Esophagus muscularis mucosa (tissue), 4 donors: ENCODE results near the gene RIT1. TPM values are rescaled to one million over a fixed set of nuclear protein-coding genes. Genes with fewer than 3 reads are reported as not detected.

Experiments
- DNase-seq: peaks from one replicate; pipeline ENCODE4 v3.0.0-alpha.2; 2017; ENCODE audit errors: extremely low spot score
- H3K27ac ChIP-seq, 4 donors: fragments of 200-600 bp; sonication (generic); replicated peaks in 1 of 4; 1 replicate in 3 of 4; 2 replicates in 1 of 4; pipeline ENCODE4 v1.5.1; 2016 to 2019; ENCODE audit warnings: mild to moderate bottlenecking in 1 of 4
- H3K27me3 ChIP-seq, 4 donors: fragments of 200-600 bp; sonication (generic); one replicate each; pipeline versions ENCODE4 v1.5.1 to v1.6.0; 2016 to 2019
- H3K36me3 ChIP-seq, 4 donors: fragments of 200-600 bp; sonication (generic); one replicate each; pipeline ENCODE4 v1.5.1; 2016 to 2019
- H3K4me1 ChIP-seq, 4 donors: fragments of 200-600 bp; sonication (generic); one replicate each; pipeline ENCODE4 v1.5.1; 2016 to 2019
- H3K4me3 ChIP-seq, 4 donors: fragments of 200-600 bp; sonication (generic); 1 replicate in 2 of 4; 2 replicates in 2 of 4; pipeline ENCODE4 v1.5.1; 2016 to 2019; ENCODE audit warnings: mild to moderate bottlenecking in 4 of 4, moderate library complexity in 1 of 4
- H3K9me3 ChIP-seq, 4 donors: fragments of 200-600 bp; sonication (generic); 1 replicate in 3 of 4; 2 replicates in 1 of 4; pipeline ENCODE4 v1.5.1; 2016 to 2019
- EP300 ChIP-seq: sonication (generic); formaldehyde crosslinking; IDR thresholded peaks from one replicate; pipeline ENCODE4 v1.6.1; 2017; ENCODE audit warnings: antibody characterized with exemption
- POLR2A ChIP-seq: fragments of 450-650 bp; IDR thresholded peaks from one replicate; pipeline ENCODE4 v1.6.1; 2017; ENCODE audit warnings: antibody characterized with exemption, moderate library complexity, mild to moderate bottlenecking, low read depth
- POLR2AphosphoS5 ChIP-seq, 2 donors: sonication (generic); formaldehyde crosslinking; IDR thresholded peaks; one replicate each; pipeline ENCODE4 v1.6.1; 2017; ENCODE audit warnings: antibody characterized with exemption in 2 of 2
- WGBS: methylation state at CpG from one replicate; pipeline ENCODE4 v1.1.5; 2018; 5-methylcytosine and 5-hydroxymethylcytosine counted together
- intact Hi-C: fragments of 100-400 bp; cut with DNase I; formaldehyde crosslinking; loops from one replicate; pipeline ENCODE4 v1.15.1; 2023
- total RNA-seq, 4 donors: library from RNA; depleted of rRNA; stranded (reverse); fragments of >200 nt; gene quantifications; one replicate each; pipeline versions ENCODE4 v1.1.0 to v1.2.1, GENCODE V29; 2016
- TF ChIP-seq, protein P1 (sequence below), 3 experiments: fragments of 200-600 bp in 2 of 3; fragments of 450-650 bp in 1 of 3; sonication (generic) in 2 of 3; IDR thresholded peaks; one replicate each; pipeline ENCODE4 v1.5.1; 2017 to 2019; ENCODE audit warnings: antibody characterized with exemption in 3 of 3, mild to moderate bottlenecking in 2 of 3, moderate library complexity in 1 of 3

RIT1 gene, protein sequence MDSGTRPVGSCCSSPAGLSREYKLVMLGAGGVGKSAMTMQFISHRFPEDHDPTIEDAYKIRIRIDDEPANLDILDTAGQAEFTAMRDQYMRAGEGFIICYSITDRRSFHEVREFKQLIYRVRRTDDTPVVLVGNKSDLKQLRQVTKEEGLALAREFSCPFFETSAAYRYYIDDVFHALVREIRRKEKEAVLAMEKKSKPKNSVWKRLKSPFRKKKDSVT
- 10 to 100 TPM; 23.0 to 36.8 (median 32.3) TPM for total RNA-seq

DNA sequence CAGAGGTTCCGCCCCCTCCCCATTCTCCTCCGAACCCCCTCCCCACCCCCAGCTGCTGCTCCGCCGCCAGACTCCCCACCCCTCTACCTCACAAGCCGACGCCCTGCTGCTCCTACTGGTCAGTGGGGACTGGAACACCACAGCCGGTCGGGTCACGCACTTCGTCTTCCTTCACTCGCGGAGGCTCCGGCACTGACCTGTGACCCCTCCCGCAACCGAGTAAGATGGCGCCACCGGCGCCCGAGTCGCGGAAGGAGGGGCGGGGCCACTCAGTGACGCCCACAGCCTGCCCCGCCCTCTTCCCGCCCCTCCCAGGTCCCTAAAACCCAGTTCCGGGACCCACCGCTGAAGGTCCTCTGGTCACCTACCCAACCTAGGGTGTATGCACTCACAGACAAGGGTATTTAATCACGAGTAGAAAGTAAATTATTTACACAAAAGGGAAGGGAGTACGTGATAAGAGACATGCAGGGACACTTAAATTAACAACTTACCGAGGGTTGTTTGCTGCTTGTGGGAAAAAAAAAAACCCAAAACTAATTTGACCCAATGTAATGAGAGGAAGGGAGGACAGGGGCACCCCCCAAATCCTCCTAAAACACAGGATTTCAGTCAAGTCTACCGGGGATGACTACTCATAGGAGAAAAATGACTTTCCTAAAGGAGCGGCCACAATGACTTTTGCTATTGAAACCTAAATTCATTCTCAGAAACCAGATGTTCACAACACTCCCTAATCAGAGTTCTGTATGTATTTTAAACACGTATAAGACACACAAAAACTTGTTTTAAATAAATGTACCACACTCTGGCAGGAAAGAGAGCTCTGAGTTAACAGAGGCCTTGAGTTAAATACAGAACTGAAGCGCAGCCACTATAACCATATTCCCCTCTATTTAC lies at the start of gene RIT1:
Gene RIT1, minus strand, starts transcription at position 194 of the 900 bp plus-strand sequence. CDS start 588 bp downstream, outside the sequence.
- Histone ChIP-seq H3K4me1 (peaks cover 19 to 38% (median 31%) of the 10 kb centered on the region in 4 donors), H3K27me3 (no peaks in the 10 kb centered on the region), H3K27ac (peak within 1 kb of the TSS; percentile 90 to 98 (median 92)), H3K4me3 (peak within 1 kb of the TSS; percentile 66 to 90 (median 84)), H3K36me3 (peaks cover 48 to 77% (median 76%) of the 10 kb centered on the region in 4 donors), H3K9me3 (no peaks in the 10 kb centered on the region)
- 19% methylated on average over 9 of the region's 34 CpGs for WGBS
- TF ChIP-seq POLR2A (peak; percentile 43), POLR2AphosphoS5 (IDR thresholded peaks at IDR 0.05) (peak; percentile 82 to 92), EP300 (no peak)
- TF ChIP-seq, protein P1, sequence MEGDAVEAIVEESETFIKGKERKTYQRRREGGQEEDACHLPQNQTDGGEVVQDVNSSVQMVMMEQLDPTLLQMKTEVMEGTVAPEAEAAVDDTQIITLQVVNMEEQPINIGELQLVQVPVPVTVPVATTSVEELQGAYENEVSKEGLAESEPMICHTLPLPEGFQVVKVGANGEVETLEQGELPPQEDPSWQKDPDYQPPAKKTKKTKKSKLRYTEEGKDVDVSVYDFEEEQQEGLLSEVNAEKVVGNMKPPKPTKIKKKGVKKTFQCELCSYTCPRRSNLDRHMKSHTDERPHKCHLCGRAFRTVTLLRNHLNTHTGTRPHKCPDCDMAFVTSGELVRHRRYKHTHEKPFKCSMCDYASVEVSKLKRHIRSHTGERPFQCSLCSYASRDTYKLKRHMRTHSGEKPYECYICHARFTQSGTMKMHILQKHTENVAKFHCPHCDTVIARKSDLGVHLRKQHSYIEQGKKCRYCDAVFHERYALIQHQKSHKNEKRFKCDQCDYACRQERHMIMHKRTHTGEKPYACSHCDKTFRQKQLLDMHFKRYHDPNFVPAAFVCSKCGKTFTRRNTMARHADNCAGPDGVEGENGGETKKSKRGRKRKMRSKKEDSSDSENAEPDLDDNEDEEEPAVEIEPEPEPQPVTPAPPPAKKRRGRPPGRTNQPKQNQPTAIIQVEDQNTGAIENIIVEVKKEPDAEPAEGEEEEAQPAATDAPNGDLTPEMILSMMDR (IDR thresholded peaks at IDR 0.05), result peak in 2 of 3 experiments; percentile 29 to 42
- peak; percentile 94 for DNase-seq
- intact Hi-C loops, result loop anchor here (10.0 kb wide), 1 partner anchor 47 kb away; no protein-coding TSS in a partner anchor

DNA sequence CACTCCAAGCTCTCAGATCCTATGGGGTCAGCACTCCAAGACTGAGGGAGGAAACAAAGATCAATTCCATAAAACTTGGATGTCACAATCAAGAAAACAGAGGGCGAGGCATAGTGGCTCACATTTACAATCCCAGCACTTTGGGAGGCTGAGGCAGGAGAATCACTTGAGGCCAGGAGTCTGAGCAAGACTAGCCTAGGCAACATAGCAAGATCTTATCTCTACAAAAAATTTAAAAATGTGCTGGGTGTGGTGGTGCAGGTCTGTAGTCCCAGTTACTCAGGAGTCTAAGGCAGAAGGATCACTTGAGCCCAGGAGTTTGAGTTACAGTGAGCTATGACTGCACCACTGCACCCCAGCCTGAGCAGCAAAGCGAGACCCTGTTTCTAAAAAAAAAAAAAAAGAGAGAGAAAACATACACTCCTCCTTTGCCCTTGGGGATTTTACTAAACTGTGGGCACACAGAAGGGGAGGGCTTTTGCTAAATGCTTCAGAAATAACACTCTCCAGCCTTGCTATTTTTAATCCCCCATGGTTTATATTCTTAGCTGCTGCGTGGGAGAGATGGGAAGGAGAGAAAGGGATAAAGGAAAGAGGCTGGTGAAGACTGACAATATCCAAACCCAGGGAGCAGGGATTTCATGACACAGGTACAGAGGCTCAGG lies 49.1 kb upstream of the RIT1 start:
- Histone ChIP-seq H3K9me3 (no peaks in the 10 kb centered on the region), H3K4me3 (no peak overlapping the region), H3K4me1 (peaks cover 33 to 43% (median 37%) of the 10 kb centered on the region in 4 donors), H3K36me3 (peaks cover 70 to 100% (median 96%) of the 10 kb centered on the region in 4 donors), H3K27ac (peak overlapping the region; percentile 69 to 84 (median 78)), H3K27me3 (no peaks in the 10 kb centered on the region)
- no peak for DNase-seq
- intact Hi-C loops, result loop anchor here (2.0 kb wide), 1 partner anchor 23 kb away; no protein-coding TSS in a partner anchor
- WGBS, result 45% methylated on average over 3 of the region's 3 CpGs
- TF ChIP-seq POLR2AphosphoS5 (IDR thresholded peaks at IDR 0.05) (no peak), EP300 (no peak), POLR2A (no peak)
- TF ChIP-seq, protein P1 (IDR thresholded peaks at IDR 0.05), result no peak

DNA sequence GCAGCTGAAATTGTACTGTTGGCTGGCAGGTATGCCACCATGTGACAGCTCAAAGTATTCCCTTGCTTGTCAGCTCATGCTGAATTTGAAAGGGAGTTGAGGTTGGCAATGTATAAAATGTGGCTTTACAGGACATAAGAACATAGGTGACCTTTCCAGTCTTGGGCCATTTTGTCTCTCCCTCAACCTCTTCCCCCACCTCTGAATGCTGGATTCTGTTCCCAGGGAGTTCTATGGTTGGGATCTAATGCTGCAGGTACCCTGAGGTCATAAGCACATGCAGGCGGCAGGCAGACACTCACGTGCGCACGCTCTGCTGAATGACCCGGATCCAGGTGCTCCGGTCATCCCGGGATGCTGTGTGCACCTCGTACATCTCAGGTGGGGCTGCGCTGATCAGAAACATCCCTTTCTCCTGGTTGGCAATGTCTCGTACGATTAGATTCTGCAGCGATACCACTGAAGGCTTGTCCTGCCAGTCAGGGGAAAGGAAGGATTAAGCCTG lies 46.3 kb upstream of the RIT1 start:
- Histone ChIP-seq H3K36me3 (peaks cover 82 to 100% (median 98%) of the 10 kb centered on the region in 4 donors), H3K27me3 (no peaks in the 10 kb centered on the region)
- 96% methylated on average over 6 of the region's 12 CpGs for WGBS

DNA sequence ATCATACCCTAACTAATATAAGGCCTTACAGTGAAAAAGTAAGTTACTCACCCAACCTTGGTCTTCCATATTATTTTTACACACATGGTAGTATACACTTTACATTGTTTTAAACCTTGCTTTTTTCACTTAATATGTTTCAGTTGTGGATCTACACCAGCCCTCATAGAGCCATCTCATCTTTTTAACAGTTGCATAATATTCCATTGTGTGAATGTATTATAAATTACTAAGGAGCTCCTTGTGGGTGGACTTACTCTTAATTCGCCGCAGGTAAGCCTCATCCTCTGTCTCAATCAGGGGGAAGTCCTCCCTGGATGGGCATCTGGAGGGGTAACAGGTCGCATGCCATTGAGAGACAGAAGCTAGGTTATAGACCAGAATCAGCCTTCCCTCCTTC lies 43.5 kb upstream of the RIT1 start:
- H3K36me3 ChIP-seq, result peaks cover 93 to 100% (median 99%) of the 10 kb centered on the region in 4 donors
- TF ChIP-seq, protein P1 (IDR thresholded peaks at IDR 0.05), result no peak
- TF ChIP-seq POLR2AphosphoS5 (IDR thresholded peaks at IDR 0.05) (no peak), POLR2A (no peak), EP300 (no peak)
- no peaks in the 10 kb centered on the region for H3K4me1 ChIP-seq
- H3K4me3 ChIP-seq, result no peak overlapping the region
- intact Hi-C loops, result no loop called here
- no peaks in the 10 kb centered on the region for H3K27me3 ChIP-seq
- no peaks in the 10 kb centered on the region for H3K9me3 ChIP-seq
- H3K27ac ChIP-seq, result no peak overlapping the region
- DNase-seq, result no peak
- 97% methylated on average over 3 of the region's 3 CpGs for WGBS

More for the DNA sequence above, 46.3 kb upstream of the RIT1 start:
- Histone ChIP-seq H3K4me1 (peaks cover 25 to 26% (median 26%) of the 10 kb centered on the region in 4 donors), H3K27ac (no peak overlapping the region), H3K4me3 (no peak overlapping the region), H3K9me3 (no peaks in the 10 kb centered on the region)
- intact Hi-C loops, result no loop called here
- TF ChIP-seq POLR2A (no peak), POLR2AphosphoS5 (IDR thresholded peaks at IDR 0.05) (no peak), EP300 (no peak)
- TF ChIP-seq, protein P1 (IDR thresholded peaks at IDR 0.05), result no peak
- DNase-seq, result no peak
